GM19238 (cell line): ENCODE measurements around the gene PHLDB1.

ENCODE experiments used
- DNase-seq: peaks from one replicate; pipeline ENCODE4 v3.0.0; 2011; ENCODE audit warnings: low spot score; ENCODE audit not compliant: insufficient read length

PHLDB1 gene

DNA sequence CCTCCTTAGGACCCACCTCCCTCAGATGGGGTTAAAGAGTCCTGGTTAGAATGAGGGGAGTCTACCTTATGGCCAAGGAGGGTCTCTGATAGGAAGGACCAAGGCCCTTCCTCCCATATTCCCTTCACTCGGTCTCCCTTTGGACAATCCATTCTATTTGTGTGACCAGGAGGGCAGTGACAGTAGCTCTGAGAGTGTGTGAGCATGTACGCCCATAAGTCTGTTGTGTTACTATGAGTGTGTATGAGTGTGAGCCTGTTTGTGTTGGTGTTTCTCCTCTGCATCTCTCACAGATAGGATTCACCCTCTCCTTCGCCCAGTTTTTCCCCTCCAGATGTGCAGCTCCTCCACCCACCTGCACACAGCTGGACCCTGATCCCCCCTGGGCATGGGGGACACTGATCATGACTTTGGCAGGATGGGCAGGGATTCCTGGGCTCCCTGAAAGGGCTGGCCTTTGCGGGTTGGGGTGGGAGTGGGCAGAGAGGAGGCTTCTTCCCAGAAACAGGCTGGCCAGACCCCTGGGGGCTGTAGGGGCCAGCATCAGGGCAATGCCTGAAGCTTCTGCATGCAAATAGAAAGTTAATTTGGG is 14.5 kb downstream of the PHLDB1 start:
- DNase-seq: no peak

GRCh38 chr11:118622376-118623268 is 15.2 kb downstream of the PHLDB1 start:
- no peak for DNase-seq

DNA sequence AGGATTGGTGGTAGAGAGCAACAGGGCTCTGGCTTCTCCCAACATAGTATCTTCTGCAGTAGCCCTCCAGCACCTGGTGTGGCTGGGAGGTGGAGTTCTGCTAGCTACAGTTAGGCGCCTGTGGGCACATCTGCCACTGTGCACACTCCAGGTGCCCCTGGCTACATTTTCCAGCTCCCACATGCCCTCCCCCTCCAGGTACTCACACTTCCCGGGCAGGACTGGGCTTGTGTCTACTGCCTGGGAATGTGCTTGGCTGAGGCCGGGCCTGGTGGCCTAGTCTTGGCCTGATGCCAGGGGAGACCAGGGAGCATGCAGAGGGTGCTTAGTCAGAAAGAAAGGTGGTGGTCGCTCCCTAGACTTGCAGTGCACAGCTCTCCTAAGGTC is 15.8 kb downstream of the PHLDB1 start:
- DNase-seq: no peak

DNA sequence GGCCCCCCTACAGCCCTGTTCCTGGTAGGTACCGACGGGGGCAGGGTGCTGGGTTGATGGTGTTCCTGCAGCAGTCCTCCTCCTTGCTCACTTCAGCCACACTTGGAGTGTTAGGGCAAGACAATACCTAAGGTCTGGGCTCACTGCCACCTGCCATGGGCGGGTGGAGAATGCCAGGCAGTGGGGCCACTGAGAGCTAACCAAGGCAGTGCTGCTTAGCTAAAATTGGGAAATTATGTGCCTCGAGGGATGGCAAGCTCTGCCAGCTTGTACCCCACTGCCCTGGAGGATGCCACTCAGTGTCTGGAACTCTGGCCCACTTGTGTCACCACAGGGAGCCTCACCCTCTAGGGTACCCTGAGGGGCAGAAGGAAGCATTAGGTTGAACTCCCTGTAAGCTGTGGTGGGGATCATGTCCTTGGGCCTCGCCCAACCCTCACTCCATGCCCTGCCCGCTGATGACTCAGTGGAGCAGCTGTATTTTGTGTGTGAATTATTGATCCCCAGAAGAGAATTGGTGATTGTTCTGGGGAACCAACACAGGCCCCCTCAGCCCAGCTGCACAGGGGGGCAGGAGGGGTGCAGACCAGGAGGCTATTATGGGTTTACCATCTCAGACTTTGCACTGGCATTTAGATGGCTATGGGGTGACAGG is 17.7 kb downstream of the PHLDB1 start:
- no peak for DNase-seq

GRCh38 chr11:118625976-118626375 is 18.6 kb downstream of the PHLDB1 start:
- no peak for DNase-seq

GRCh38 chr11:118627566-118627965 is 20.2 kb downstream of the PHLDB1 start:
- no peak for DNase-seq

GRCh38 chr11:118628031-118628430 is 20.6 kb downstream of the PHLDB1 start:
- no peak for DNase-seq

DNA sequence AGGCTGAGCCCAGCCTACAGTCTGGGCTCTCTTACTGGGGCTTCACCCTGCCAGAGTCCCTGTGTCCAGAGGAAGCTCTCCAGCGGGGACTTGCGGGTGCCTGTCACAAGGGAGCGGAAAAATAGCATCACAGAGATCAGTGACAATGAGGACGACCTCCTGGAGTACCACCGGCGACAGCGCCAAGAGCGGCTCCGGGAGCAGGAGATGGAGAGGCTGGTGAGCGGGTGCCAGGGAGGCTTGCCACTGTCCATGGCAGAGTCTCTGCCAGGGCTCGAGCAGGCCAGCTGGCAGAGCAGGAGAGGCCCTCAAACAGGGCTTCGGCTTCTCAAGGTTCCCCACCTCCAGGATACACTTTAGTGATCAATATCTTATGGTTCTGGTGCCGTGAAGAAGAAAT is 21.0 kb downstream of the PHLDB1 start:
- no peak for DNase-seq

- no peak for DNase-seq
These were observed 21.6 kb downstream of the PHLDB1 start for GRCh38 chr11:118628861-118629549.

DNA sequence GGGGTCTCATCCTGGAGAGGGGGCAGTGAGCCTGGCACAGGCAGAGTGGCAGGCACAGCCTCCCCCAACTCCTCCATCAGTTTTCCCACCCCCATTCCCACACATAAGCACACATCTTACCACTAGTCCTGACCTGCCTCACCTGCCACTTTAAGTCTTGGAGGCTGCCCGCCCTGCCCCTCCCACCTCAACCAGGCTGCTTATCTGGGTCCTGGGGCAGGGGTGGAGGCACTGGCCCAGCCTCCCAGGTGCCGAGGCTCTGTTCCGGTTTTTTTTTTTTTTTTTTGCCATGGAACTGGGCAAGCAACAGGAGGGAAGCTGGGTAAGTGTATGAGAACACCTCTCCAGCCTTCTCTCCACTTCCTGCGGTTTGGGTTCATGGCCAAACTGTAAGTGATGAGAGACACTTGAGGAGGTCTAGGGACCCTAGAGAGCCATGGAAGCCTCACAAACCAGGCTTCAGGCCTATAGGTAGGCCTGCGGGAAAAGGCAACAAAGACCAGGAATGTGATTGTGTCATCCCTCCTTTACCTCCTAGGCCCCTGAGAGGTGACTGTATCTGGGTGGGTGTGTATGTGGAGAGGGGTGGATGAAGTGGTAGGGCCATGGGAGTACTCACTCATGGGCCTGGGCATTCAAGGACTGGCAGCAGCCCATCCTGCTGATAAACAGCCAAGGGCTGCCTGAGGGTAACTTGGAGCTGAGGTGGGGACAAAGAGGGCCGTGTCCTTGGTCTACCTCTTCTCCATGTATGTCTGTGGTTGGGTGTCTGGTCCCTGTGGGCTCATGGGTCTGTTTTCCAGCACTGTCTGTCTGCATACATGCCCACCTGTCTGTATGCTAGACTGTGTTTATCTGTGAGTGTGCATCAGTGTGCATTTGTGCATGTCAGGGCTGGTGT is 22.6 kb downstream of the PHLDB1 start:
- DNase-seq: no peak

GRCh38 chr11:118631142-118631909 is 23.9 kb downstream of the PHLDB1 start:
- DNase-seq: no peak

DNA sequence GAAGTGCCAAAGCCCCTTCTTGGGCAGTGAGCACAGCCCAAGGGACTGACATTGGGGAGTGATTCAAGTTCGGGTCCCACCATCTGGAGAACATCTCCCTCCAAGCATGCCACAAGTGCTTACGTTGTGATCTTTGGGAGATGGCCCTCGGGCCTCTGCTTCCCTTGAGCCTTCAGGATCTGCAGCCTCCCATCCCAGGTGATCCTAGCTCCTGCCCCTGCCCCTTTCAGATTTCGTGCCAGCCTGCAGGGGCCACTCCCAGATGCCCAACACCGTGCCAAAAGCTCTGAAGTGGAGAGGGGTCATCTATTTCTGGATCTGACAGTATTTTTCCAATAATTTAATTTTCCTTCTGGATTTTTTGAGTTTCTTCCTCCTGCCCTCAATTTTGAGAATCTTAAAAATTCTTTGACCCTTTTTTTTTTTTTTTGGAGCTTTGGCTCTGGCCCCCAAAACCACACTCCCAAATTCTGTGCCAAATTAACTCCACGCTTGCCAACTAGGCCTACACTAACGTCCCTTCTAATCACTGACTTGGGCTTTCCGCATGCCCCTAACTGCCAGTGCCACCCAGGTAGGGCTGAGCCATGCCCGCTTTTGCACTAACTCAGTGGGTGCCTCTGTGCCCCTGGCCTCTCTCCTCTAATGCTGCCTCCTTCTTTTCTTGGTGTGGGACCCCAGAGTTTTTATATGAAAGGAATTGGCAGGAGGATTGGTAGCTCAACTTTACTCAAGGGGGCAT is 25.3 kb downstream of the PHLDB1 start:
- DNase-seq: no peak

DNA sequence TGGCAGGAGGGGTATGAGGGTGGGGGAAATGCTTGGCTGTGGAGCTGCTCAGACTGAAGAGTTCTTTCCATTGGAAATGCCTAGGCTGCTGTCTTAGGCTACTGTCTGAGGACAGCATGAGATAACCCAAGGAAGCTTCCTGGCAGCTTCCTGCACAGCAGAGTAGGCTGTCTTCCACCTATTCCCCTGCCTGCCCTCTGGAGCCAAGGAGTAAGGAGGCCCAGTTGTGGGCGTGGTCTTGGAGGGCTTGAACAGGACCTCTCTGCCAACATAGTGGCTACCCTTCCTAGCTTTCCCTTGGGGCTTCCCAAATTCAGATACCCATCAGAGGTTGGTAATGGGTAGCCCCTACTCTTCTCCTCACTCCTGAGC is 25.9 kb downstream of the PHLDB1 start:
- DNase-seq: no peak

DNA sequence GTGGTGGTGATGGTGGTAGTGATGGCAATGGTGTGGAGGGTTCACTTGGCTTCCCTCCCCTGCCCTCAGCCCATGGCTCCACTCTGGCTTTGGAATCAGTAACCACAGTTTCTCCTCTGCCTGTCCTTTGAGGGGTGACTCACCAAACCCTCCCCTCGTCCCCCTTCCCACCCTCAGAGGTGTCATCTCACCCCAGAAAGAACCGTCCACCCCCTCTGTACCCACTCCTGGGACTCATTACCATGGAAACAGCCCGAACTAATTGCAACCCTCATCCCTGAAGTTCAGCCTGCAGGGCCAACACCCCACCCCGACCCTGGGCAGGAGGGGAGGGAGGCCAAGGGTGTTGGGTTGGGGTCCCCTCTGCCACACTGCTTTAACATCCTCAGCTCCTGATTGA is 26.6 kb downstream of the PHLDB1 start:
- no peak for DNase-seq

DNA sequence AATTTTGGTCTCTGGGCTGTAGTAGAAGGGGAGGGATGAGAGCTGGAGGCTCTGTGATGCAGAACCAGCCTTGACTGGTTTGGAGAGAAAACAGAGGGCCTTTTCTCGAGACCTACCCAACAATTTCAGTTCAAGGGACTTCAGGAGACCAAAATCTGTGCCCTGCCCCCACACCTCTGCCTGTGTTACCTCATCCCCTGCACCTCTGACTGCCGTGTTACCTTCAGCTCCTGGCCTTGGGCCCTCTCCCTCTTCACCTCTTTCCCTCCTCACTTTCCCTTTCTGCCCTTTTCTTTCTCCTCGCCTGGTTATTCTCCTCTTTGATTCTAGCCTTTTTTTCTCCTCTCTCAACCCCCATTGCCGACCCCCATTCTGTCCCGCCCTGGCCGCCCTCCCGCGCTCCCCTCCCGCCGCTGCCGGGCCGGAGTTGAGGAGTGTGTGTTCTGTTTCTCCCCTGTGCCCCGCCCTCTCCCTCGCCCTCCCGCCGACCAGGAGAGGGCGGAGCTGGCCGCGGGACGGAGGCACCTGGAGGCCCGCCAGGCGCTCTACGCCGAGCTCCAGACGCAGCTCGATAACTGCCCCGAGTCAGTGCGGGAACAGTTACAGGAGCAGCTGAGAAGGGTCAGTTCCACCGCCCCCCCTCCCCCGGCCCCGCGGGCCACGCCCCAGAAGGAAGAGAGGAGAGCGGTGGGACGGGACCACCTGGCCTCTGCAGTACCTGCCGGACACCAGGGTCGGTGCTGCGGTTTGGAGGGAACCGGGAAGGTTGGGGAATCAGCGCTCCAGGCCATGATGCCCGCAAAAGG is 27.2 kb downstream of the PHLDB1 start:
- no peak for DNase-seq

GRCh38 chr11:118635237-118635591 is 27.8 kb downstream of the PHLDB1 start:
- DNase-seq: no peak

DNA sequence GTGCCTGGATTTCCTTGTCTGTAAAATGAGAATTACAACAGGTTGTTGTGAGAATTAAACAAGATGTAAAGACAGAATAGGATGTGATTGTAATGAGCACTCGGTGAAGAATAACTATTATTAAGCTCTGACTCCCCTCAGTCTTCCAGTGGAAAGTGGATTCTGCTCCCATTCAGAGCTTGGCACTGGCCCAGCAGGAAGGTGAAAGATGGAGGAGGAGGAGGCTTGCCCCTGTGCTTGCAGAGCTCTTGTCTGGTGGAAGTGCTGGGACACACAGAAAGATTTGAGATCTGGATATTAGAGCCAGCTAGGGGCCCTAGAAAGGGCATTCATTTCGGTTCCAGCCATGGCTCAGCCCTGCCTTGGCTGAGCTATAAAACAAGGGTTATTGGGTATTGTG is 28.2 kb downstream of the PHLDB1 start:
- DNase-seq: no peak

DNA sequence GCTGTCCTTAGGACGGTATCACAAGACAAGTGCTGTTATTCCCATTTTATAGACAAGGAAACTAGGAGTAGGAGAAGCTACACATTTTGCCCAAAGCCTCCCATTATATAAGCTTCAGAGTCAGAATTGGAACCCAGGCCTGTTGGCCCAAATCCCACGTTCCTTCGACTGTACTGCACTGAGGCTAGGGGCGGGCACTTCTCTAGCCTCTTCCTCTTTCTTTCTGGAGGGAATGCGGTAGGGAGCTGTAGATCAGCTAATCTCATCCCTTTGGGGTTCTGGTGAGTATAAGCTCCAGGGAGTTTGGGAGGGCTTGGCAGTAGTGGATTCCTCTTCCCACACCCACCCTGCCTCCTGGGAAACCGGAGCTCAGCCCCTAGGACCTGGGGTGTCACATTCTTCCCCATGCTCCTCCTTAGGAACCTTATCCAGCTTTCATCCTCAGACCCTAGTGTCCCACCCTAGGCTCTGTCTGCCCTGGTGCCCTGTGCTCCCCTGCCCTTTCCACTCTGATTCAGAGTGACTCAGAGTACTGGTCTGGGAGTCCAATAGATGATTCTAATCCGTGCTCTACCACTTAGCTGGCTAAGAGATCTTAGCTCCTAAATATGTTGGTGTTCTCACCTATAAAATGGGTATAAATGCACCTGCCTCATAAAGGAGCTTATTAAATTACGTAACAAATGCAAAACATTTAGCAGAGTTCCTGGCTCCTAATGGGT is 29.3 kb downstream of the PHLDB1 start:
- no peak for DNase-seq
